Hematopoietic multipotent progenitor cell treated with erythropoietin and hydrocortisone succinate and interleukin-3 and kit ligand, for 4 days (in vitro differentiated cells): ENCODE measurements around the gene LRCOL1.

Experiments used
- DNase-seq: peaks from one replicate; pipeline ENCODE4 v3.0.0-alpha.2; 2015

LRCOL1 gene

GRCh38 chr12:132635076-132635955 is 24.9 kb upstream of the LRCOL1 start:
- DNase-seq = no peak

- DNase-seq = no peak
Measured at GRCh38 chr12:132634411-132634990, 24.1 kb upstream of the LRCOL1 start.

- no peak for DNase-seq
Measured at GRCh38 chr12:132633901-132634300, 23.5 kb upstream of the LRCOL1 start.

- DNase-seq = no peak
Measured at GRCh38 chr12:132633398-132633797, 23.0 kb upstream of the LRCOL1 start.

GRCh38 chr12:132632521-132633228 is 22.3 kb upstream of the LRCOL1 start:
- no peak for DNase-seq

- no peak for DNase-seq
Measured at GRCh38 chr12:132631666-132632065, 21.3 kb upstream of the LRCOL1 start.

- DNase-seq = no peak
Measured at GRCh38 chr12:132630672-132631071, 20.3 kb upstream of the LRCOL1 start.

GRCh38 chr12:132629330-132629729 is 18.9 kb upstream of the LRCOL1 start:
- DNase-seq = no peak

- DNase-seq = no peak
Measured at GRCh38 chr12:132625731-132626430, 15.5 kb upstream of the LRCOL1 start.

- no peak for DNase-seq
Measured at GRCh38 chr12:132624910-132625630, 14.7 kb upstream of the LRCOL1 start.

- DNase-seq = no peak
Measured at GRCh38 chr12:132624186-132624855, 13.9 kb upstream of the LRCOL1 start.

GRCh38 chr12:132623072-132623869 is 12.9 kb upstream of the LRCOL1 start:
- DNase-seq = no peak

GRCh38 chr12:132622437-132623071 is 12.2 kb upstream of the LRCOL1 start:
- DNase-seq = no peak

GRCh38 chr12:132621657-132622435 is 11.5 kb upstream of the LRCOL1 start:
- no peak for DNase-seq

- no peak for DNase-seq
Measured at GRCh38 chr12:132620899-132621656, 10.7 kb upstream of the LRCOL1 start.

- no peak for DNase-seq
Measured at GRCh38 chr12:132620113-132620898, 9.9 kb upstream of the LRCOL1 start.

- no peak for DNase-seq
Measured at GRCh38 chr12:132619386-132620112, 9.2 kb upstream of the LRCOL1 start.

GRCh38 chr12:132619071-132619385 is 8.6 kb upstream of the LRCOL1 start:
- DNase-seq = no peak
